HG02970 (cell line): Measurements from ENCODE around the gene C1orf141.
"Not testable (repeated sequence)": the region's sequence is repeated elsewhere in the genome, so short reads cannot be mapped to it uniquely, and the experiment has no call there.

Experiments
- ATAC-seq: cut with Tn5 transposase; IDR thresholded peaks from one replicate; pipeline ENCODE4 v1.9.1; 2021; ENCODE audit warnings: mild to moderate bottlenecking, moderate library complexity, moderate number of reproducible peaks; ENCODE audit not compliant: unreplicated experiment, low FRiP score

C1orf141 gene

GRCh38 chr1:67089685-67090208, 45.0 kb downstream of the C1orf141 start:
- ATAC-seq, result no peak

GRCh38 chr1:67088440-67088839, 46.3 kb downstream of the C1orf141 start:
- ATAC-seq, result no peak

GRCh38 chr1:67085326-67085725, 49.4 kb downstream of the C1orf141 start:
- no peak for ATAC-seq

GRCh38 chr1:67084765-67085318, 49.9 kb downstream of the C1orf141 start:
- ATAC-seq, result no peak

GRCh38 chr1:67078291-67078690, 56.5 kb downstream of the C1orf141 start:
- no peak for ATAC-seq

- ATAC-seq, result no peak
Observed at GRCh38 chr1:67077593-67077992, 57.2 kb downstream of the C1orf141 start.

GRCh38 chr1:67072749-67073148, 62.0 kb downstream of the C1orf141 start:
- no peak for ATAC-seq

GRCh38 chr1:67067655-67068054, 67.1 kb downstream of the C1orf141 start:
- not testable (repeated sequence) for ATAC-seq

- ATAC-seq, result no peak
Observed at GRCh38 chr1:67062412-67062811, 72.4 kb downstream of the C1orf141 start.

- ATAC-seq, result no peak
Observed at GRCh38 chr1:67061266-67061665, 73.5 kb downstream of the C1orf141 start.

- no peak for ATAC-seq
Observed at GRCh38 chr1:67060811-67061218, 74.0 kb downstream of the C1orf141 start.

GRCh38 chr1:67059346-67059745, 75.4 kb downstream of the C1orf141 start:
- ATAC-seq, result no peak

- no peak for ATAC-seq
Observed at GRCh38 chr1:67058761-67059160, 76.0 kb downstream of the C1orf141 start.

GRCh38 chr1:67058242-67058641, 76.5 kb downstream of the C1orf141 start:
- ATAC-seq, result no peak

GRCh38 chr1:67053785-67054772, 80.7 kb downstream of the C1orf141 start, which contains the start of gene SLC35D1:
Gene SLC35D1 (minus strand): TSS chr1:67054148. CDS start chr1:67054013, 135 bp downstream.
- peak; percentile 79 for ATAC-seq

GRCh38 chr1:67053535-67053784, 81.3 kb downstream of the C1orf141 start:
- peak; percentile 18 for ATAC-seq

- ATAC-seq, result peak; percentile 11
Observed at GRCh38 chr1:67052741-67053534, 81.8 kb downstream of the C1orf141 start.

- no peak for ATAC-seq
Observed at GRCh38 chr1:67051196-67051595, 83.6 kb downstream of the C1orf141 start.

- ATAC-seq, result no peak
Observed at GRCh38 chr1:67044631-67045270, 90.0 kb downstream of the C1orf141 start.

- ATAC-seq, result no peak
Observed at GRCh38 chr1:67043366-67043765, 91.4 kb downstream of the C1orf141 start.
